ENCODE measurements around the gene ZMIZ2. TPM values are rescaled to one million over a fixed set of nuclear protein-coding genes. Genes with fewer than 3 reads are reported as not detected.

Gene ZMIZ2
- total and polyA plus RNA-seq, 9 of the 15 experiments (the other 6 are each of a cell fraction or from before 2014, with no cell fraction given) = 0.13 to 40.3 (median 4.9) TPM

DNA sequence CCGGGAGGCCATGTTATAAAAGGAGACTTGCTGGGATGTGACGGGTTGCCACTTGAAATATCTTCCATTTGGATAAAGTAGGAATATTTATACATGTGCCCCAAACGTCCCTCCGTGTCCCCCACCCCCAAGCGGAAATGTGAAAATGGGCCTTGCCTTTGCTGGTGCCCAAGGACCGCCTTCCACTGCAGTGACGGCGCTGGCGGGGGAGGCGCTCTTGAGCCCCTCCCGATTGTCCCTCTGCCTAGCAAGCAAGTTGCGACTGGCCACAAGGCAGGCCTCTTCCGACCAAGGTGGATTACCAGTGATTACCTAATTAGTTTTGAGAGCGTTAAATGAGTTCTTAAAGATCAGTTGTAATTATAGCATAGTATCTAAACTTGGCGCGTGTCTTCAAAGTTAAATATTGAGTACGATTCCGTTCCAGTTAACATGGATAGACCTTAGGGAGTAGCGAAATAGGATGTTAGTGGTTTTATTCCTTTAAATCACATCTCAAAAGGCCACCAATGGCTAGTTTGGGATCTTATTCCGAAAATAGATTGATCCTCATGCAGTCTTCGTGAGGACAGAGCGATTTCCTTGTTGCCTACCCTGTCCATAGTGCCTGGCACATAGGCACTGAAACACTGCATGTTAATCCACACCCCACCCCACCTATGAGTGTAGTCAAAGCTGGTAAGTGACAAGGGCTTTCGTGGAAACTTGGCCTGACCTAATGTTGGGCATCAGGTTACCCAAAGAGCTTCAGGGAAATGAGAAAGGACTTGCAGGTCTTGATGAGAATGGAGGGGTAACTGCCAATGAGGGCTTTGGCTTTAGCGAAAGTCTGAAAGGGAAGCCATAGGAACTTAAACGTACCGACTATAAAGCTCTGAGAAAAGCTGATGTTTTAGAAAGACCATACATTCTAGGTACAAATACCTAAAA lies 48.9 kb downstream of the ZMIZ2 start (continued):
- TF ChIP-seq, protein P1, sequence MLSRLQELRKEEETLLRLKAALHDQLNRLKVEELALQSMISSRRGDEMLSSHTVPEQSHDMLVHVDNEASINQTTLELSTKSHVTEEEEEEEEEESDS (CRISPR knock-in tag; IDR thresholded peaks at IDR 0.05) = no peak
- TF ChIP-seq ZSCAN29 (IDR thresholded peaks at IDR 0.05) (no peak), SRSF9 (IDR thresholded peaks at IDR 0.05; ENCODE audit: borderline replicate concordance, low read depth, low read length) (no peak), ZNF780A (CRISPR knock-in tag; IDR thresholded peaks at IDR 0.05) (no peak), ELF4 (CRISPR knock-in tag; IDR thresholded peaks at IDR 0.05) (no peak), SP1 (CRISPR knock-in tag; IDR thresholded peaks at IDR 0.05) (no peak), EZH2 (IDR thresholded peaks at IDR 0.05; ENCODE audit: borderline replicate concordance, low read depth, low read length) (no peak), SMAD1 (IDR thresholded peaks at IDR 0.05; ENCODE audit: low read depth, low read length, partially characterized antibody) (no peak), ZNF134 (CRISPR knock-in tag; conservative IDR thresholded peaks at IDR 0.05) (no peak), ETS2 (tag; IDR thresholded peaks at IDR 0.05; ENCODE audit: borderline replicate concordance, poor library complexity, severe bottlenecking) (no peak), ZNF561 (CRISPR knock-in tag; conservative IDR thresholded peaks at IDR 0.05) (no peak), FOXA3 (CRISPR knock-in tag; conservative IDR thresholded peaks at IDR 0.05 in 1 of 2, IDR thresholded peaks at IDR 0.05 in 1 of 2) (no peak), KAT7 (CRISPR knock-in tag; IDR thresholded peaks at IDR 0.05; ENCODE audit: borderline replicate concordance) (no peak; the same call in 1 of the 2 replicates), NR4A1 (CRISPR knock-in tag; IDR thresholded peaks at IDR 0.05) (no peak), NR4A1 (tag; IDR thresholded peaks at IDR 0.05) (no peak)
- TF ChIP-seq, protein P2, sequence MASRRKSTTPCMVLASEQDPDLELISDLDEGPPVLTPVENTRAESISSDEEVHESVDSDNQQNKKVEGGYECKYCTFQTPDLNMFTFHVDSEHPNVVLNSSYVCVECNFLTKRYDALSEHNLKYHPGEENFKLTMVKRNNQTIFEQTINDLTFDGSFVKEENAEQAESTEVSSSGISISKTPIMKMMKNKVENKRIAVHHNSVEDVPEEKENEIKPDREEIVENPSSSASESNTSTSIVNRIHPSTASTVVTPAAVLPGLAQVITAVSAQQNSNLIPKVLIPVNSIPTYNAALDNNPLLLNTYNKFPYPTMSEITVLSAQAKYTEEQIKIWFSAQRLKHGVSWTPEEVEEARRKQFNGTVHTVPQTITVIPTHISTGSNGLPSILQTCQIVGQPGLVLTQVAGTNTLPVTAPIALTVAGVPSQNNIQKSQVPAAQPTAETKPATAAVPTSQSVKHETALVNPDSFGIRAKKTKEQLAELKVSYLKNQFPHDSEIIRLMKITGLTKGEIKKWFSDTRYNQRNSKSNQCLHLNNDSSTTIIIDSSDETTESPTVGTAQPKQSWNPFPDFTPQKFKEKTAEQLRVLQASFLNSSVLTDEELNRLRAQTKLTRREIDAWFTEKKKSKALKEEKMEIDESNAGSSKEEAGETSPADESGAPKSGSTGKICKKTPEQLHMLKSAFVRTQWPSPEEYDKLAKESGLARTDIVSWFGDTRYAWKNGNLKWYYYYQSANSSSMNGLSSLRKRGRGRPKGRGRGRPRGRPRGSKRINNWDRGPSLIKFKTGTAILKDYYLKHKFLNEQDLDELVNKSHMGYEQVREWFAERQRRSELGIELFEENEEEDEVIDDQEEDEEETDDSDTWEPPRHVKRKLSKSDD (conservative IDR thresholded peaks at IDR 0.05; ENCODE audit: low read length) = 0 out of 2 replicates have a peak, but pooled peaks have one; percentile 9
- TF ChIP-seq, protein P3, sequence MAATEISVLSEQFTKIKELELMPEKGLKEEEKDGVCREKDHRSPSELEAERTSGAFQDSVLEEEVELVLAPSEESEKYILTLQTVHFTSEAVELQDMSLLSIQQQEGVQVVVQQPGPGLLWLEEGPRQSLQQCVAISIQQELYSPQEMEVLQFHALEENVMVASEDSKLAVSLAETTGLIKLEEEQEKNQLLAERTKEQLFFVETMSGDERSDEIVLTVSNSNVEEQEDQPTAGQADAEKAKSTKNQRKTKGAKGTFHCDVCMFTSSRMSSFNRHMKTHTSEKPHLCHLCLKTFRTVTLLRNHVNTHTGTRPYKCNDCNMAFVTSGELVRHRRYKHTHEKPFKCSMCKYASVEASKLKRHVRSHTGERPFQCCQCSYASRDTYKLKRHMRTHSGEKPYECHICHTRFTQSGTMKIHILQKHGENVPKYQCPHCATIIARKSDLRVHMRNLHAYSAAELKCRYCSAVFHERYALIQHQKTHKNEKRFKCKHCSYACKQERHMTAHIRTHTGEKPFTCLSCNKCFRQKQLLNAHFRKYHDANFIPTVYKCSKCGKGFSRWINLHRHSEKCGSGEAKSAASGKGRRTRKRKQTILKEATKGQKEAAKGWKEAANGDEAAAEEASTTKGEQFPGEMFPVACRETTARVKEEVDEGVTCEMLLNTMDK (IDR thresholded peaks at IDR 0.05; ENCODE audit: borderline replicate concordance, insufficient read depth, low read depth, low read length, poor library complexity, severe bottlenecking) = no peak
